ENCODE measurements around the gene RHBDL1.

DNA sequence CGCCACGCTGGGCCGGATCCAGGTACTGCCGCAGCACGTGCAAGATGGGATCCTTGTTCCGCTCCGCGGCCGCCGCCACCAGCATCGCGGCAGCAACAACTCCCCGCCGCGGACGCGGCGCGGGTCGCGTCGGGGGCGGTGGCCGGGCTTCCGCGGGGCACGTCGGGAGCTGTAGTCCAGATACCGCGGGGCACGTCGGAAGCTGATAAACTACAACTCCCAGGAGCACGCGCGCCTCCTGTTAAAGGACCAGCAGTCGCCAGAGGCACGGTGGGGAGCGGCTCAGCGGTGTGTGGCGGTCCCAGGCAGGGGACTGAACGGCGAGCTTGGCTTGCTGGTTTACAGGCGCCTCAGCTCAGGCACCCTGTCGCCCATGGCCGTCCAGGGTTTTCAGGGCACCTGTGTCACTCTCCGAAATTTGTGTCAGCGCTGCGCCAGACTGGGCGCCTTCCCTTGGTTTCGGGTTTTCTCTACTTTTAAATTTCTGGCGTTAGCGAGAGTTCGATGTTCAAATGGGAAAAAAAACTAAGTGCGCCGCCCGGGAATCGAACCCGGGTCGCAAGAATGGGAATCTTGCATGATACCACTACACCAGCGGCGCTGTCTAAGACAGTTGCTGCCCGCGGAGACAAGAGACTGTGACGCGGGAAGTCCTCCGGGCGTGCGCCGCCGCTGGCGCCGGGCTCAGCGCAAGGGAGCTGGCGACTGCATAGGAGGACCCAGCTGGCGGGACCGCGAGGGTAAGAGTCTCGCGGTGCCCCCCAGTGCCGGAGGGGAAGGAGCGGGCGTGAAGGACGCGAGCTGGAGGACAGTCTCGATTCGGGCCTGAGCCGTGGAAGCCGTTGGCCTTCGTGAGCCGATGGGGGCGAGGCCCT is 39.0 kb upstream of the RHBDL1 start, which contains the start of gene METTL26:
- TF ChIP-seq FOXM1 (IDR thresholded peaks at IDR 0.05; ENCODE audit: borderline replicate concordance, low read depth) (no peak), CREB1 (IDR thresholded peaks at IDR 0.05; ENCODE audit: low read depth) (peak; percentile 39; the same call in 1 of the 2 replicates)

Data from Ishikawa (cell line).